Fibroblast of lung (primary cell): ENCODE data around the gene THSD7A.

Experiments used
- EZH2 ChIP-seq: IDR thresholded peaks from 2 replicates; pipeline ENCODE4 v1.5.1; 2012; ENCODE audit warnings: low read length, control low read depth, mild to moderate bottlenecking; ENCODE audit errors: missing control alignments
- TF ChIP-seq, protein P1 (sequence below), 2 donors: IDR thresholded peaks in 1 of 2; conservative IDR thresholded peaks in 1 of 2; 1 replicate in 1 of 2; 2 replicates in 1 of 2; pipeline ENCODE4 v1.5.1; 2011 to 2012; ENCODE audit warnings: low read length in 2 of 2, control low read depth in 1 of 2, inconsistent platforms in 1 of 2, low read depth in 1 of 2, mild to moderate bottlenecking in 1 of 2

DNA sequence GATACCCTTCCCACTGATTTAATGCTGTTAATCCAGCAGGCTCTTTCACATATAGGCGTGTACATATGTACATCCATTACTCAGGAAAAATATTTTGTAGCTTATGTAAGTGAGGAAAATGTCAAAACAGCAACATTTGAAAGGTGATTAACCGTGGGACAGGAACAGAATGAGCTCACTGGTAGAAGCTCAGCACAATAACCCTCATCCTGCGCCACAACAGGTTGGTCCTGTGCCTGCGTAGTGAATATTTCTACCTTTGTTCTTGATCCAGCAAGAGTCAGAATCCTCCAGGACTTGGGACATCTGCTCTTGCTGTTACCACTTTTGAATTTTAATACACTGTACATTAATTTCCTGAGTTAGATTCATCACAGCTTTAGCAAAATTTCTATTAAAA is 359.4 kb downstream of the THSD7A start:
- TF ChIP-seq, protein P1, sequence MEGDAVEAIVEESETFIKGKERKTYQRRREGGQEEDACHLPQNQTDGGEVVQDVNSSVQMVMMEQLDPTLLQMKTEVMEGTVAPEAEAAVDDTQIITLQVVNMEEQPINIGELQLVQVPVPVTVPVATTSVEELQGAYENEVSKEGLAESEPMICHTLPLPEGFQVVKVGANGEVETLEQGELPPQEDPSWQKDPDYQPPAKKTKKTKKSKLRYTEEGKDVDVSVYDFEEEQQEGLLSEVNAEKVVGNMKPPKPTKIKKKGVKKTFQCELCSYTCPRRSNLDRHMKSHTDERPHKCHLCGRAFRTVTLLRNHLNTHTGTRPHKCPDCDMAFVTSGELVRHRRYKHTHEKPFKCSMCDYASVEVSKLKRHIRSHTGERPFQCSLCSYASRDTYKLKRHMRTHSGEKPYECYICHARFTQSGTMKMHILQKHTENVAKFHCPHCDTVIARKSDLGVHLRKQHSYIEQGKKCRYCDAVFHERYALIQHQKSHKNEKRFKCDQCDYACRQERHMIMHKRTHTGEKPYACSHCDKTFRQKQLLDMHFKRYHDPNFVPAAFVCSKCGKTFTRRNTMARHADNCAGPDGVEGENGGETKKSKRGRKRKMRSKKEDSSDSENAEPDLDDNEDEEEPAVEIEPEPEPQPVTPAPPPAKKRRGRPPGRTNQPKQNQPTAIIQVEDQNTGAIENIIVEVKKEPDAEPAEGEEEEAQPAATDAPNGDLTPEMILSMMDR (conservative IDR thresholded peaks at IDR 0.05 in 1 of 2, IDR thresholded peaks at IDR 0.05 in 1 of 2; ENCODE audit: low read depth in 1 of 2, low read length in 2 of 2): no peak
- TF ChIP-seq EZH2: no peak
